ENCODE measurements around the gene VPS54. TPM values are rescaled to one million over a fixed set of nuclear protein-coding genes. Genes with fewer than 3 reads are reported as not detected.

The VPS54 gene
- total and polyA plus RNA-seq, 9 of the 15 experiments (the other 6 are each of a cell fraction or from before 2014, with no cell fraction given) = 4.9 to 23.2 (median 13.2) TPM

DNA sequence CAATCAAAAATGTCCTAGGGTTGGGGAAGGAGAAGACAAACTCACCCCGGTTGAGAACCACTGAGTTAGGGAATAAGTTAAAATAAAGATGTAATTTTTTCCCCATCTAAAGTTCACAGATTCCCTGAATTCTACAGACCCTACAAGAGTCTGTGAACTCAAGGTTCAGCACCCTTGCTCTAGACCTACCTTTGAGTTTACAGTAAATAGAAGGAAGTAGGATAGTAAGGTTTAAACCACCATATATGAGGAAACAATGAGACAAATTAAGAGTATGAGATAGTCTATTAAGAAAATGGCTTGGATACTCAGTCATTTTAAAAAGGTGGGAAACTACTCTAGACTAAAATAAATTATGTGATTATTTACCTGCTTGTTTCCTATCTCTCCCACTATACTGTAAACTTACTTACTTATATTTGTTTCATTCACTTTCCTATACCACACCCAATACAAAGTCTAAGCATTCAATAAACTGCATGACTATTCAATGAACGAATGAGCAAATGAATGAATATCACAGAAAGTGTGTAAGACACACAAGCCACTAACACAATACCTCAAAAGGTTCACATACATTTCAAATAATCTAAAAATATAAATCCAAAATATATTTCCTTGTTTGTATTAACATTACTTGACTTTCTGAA, 13.4 kb downstream of the VPS54 start:
- in situ Hi-C loops (cut with MboI) (no loop called here), intact Hi-C loops (cut with micrococcal nuclease) (no loop called here)
- Histone ChIP-seq H3K9me3 (replicated peaks; ENCODE audit: control insufficient read depth, insufficient read depth, low read depth, low read length) (no peaks in the 10 kb centered on the region; the same call in 1 of the 2 replicates), H3K4me2 (ENCODE audit: insufficient read depth, low read length) (no peak overlapping the region), H3K27ac (ENCODE audit: extremely low read depth, low read depth, low read length) (no peak overlapping the region), H3K36me3 (ENCODE audit: control insufficient read depth, insufficient read depth, low read length) (peaks cover 8% of the 10 kb centered on the region; the same call in 1 of the 3 replicates), H3K79me2 (ENCODE audit: control insufficient read depth, insufficient read depth, low read length) (peaks cover 42% of the 10 kb centered on the region), H3K9ac (ENCODE audit: insufficient read depth in 1 of 2, low read depth in 2 of 2, low read length in 2 of 2) (no peak overlapping the region), H2AFZ (ENCODE audit: low read depth, low read length) (no peak overlapping the region), H4K20me1 (replicated peaks; ENCODE audit: control insufficient read depth, insufficient read depth, low read length) (no peaks in the 10 kb centered on the region), H3K27me3 (ENCODE audit: control insufficient read depth in 2 of 2, insufficient read depth in 2 of 2, low read length in 2 of 2) (no peaks in the 10 kb centered on the region), H3K4me1 (replicated peaks in 1 of 2; ENCODE audit: control insufficient read depth in 2 of 2, insufficient read depth in 2 of 2, low read length in 2 of 2) (no peaks in the 10 kb centered on the region), H3K9me1 (ENCODE audit: control insufficient read depth, insufficient read depth, low read length) (no peaks in the 10 kb centered on the region), H3K4me3 (no peak overlapping the region)
- BruUV-seq (replicated peaks) = no TSS peak
- whole genome bisulfite sequencing (ENCODE audit: insufficient coverage, low coverage, missing lambda C conversion rate) = 79% methylated on average over 2 of the region's 2 CpGs
- POLR2A ChIA-PET = no interaction called here
- FAIRE-seq (no peak), DNase-seq (ENCODE audit: extremely low read depth in 1 of 4, low spot score in 3 of 4) (no peak), ATAC-seq (no peak)
- CTCF ChIA-PET (ENCODE audit: low intra/inter-chr PET ratio) = no interaction called here
- TF ChIP-seq CHD4 (IDR thresholded peaks at IDR 0.05; ENCODE audit: insufficient read depth, insufficient replicate concordance, low read depth, low read length, poor library complexity, severe bottlenecking) (no peak), ERF (CRISPR knock-in tag; IDR thresholded peaks at IDR 0.05) (no peak)
- TF ChIP-seq, protein P1, sequence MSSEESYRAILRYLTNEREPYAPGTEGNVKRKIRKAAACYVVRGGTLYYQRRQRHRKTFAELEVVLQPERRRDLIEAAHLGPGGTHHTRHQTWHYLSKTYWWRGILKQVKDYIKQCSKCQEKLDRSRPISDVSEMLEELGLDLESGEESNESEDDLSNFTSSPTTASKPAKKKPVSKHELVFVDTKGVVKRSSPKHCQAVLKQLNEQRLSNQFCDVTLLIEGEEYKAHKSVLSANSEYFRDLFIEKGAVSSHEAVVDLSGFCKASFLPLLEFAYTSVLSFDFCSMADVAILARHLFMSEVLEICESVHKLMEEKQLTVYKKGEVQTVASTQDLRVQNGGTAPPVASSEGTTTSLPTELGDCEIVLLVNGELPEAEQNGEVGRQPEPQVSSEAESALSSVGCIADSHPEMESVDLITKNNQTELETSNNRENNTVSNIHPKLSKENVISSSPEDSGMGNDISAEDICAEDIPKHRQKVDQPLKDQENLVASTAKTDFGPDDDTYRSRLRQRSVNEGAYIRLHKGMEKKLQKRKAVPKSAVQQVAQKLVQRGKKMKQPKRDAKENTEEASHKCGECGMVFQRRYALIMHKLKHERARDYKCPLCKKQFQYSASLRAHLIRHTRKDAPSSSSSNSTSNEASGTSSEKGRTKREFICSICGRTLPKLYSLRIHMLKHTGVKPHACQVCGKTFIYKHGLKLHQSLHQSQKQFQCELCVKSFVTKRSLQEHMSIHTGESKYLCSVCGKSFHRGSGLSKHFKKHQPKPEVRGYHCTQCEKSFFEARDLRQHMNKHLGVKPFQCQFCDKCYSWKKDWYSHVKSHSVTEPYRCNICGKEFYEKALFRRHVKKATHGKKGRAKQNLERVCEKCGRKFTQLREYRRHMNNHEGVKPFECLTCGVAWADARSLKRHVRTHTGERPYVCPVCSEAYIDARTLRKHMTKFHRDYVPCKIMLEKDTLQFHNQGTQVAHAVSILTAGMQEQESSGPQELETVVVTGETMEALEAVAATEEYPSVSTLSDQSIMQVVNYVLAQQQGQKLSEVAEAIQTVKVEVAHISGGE (CRISPR knock-in tag; IDR thresholded peaks at IDR 0.05) = no peak

Data from K562 (cell line).